ENCODE results near the gene TRPM8.

DNA sequence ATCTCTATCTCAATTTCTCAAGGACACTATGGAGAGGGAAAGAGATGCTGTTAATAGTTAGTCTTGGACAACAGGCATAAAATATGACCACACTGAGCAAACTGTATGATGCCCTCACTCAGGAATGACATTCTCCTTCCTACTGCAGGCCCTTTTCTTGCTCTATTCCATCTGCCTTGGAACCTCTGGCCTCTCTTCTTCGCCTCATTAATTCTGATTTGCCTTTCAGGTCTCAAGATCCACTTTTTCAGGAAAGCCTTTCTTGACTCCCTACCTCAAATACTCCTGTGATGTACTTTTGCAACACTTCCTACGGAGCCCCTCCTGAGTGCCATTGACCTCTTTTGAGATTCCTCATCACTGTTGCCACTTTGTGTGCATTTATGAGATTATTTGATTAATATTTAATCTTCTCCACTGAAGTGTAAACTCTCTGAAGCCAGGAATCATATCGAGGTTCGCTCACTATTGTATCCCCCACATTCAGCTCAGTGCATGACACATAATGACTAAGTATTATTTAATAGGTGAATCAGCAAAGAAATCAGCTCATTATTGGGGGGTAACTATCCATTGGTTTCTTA is 112.1 kb downstream of the TRPM8 start:
- TF ChIP-seq, protein P1, sequence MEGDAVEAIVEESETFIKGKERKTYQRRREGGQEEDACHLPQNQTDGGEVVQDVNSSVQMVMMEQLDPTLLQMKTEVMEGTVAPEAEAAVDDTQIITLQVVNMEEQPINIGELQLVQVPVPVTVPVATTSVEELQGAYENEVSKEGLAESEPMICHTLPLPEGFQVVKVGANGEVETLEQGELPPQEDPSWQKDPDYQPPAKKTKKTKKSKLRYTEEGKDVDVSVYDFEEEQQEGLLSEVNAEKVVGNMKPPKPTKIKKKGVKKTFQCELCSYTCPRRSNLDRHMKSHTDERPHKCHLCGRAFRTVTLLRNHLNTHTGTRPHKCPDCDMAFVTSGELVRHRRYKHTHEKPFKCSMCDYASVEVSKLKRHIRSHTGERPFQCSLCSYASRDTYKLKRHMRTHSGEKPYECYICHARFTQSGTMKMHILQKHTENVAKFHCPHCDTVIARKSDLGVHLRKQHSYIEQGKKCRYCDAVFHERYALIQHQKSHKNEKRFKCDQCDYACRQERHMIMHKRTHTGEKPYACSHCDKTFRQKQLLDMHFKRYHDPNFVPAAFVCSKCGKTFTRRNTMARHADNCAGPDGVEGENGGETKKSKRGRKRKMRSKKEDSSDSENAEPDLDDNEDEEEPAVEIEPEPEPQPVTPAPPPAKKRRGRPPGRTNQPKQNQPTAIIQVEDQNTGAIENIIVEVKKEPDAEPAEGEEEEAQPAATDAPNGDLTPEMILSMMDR (IDR thresholded peaks at IDR 0.05) = no peak
- TF ChIP-seq POLR2AphosphoS5 (IDR thresholded peaks at IDR 0.05; ENCODE audit: low read depth, low read length) (no peak), TCF7L2 (IDR thresholded peaks at IDR 0.05; ENCODE audit: low read depth, low read length) (no peak), SIN3A (IDR thresholded peaks at IDR 0.05; ENCODE audit: borderline replicate concordance, insufficient read depth, low read depth, low read length) (no peak)
- TF ChIP-seq, protein P2, sequence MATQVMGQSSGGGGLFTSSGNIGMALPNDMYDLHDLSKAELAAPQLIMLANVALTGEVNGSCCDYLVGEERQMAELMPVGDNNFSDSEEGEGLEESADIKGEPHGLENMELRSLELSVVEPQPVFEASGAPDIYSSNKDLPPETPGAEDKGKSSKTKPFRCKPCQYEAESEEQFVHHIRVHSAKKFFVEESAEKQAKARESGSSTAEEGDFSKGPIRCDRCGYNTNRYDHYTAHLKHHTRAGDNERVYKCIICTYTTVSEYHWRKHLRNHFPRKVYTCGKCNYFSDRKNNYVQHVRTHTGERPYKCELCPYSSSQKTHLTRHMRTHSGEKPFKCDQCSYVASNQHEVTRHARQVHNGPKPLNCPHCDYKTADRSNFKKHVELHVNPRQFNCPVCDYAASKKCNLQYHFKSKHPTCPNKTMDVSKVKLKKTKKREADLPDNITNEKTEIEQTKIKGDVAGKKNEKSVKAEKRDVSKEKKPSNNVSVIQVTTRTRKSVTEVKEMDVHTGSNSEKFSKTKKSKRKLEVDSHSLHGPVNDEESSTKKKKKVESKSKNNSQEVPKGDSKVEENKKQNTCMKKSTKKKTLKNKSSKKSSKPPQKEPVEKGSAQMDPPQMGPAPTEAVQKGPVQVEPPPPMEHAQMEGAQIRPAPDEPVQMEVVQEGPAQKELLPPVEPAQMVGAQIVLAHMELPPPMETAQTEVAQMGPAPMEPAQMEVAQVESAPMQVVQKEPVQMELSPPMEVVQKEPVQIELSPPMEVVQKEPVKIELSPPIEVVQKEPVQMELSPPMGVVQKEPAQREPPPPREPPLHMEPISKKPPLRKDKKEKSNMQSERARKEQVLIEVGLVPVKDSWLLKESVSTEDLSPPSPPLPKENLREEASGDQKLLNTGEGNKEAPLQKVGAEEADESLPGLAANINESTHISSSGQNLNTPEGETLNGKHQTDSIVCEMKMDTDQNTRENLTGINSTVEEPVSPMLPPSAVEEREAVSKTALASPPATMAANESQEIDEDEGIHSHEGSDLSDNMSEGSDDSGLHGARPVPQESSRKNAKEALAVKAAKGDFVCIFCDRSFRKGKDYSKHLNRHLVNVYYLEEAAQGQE (IDR thresholded peaks at IDR 0.05; ENCODE audit: insufficient read depth in 1 of 2, low read depth in 2 of 2, low read length in 1 of 2) = no peak

Data from Panc1 (cell line).